Measurements from ENCODE around the gene MGAT5B. TPM values are rescaled to one million over a fixed set of nuclear protein-coding genes. Genes with fewer than 3 reads are reported as not detected.

The MGAT5B gene
- total RNA-seq, 1 donor from 2014 or later = 7.5 TPM

- H3K4me3 ChIP-seq (ENCODE audit: low read depth, low read length) = no peak overlapping the region
- DNase-seq (ENCODE audit: low read depth) = no peak
- TF ChIP-seq CTCF (conservative IDR thresholded peaks at IDR 0.05; ENCODE audit: low read depth, low read length) = no peak
Measured at GRCh38 chr17:76881408-76881807, 13.2 kb downstream of the MGAT5B start.

- TF ChIP-seq CTCF (conservative IDR thresholded peaks at IDR 0.05; ENCODE audit: low read depth, low read length) = no peak
- no peak for DNase-seq (ENCODE audit: low read depth)
- no peak overlapping the region for H3K4me3 ChIP-seq (ENCODE audit: low read depth, low read length)
Measured at GRCh38 chr17:76881966-76882365, 13.8 kb downstream of the MGAT5B start.

GRCh38 chr17:76883744-76884525 lies 15.7 kb downstream of the MGAT5B start:
- no peak for DNase-seq (ENCODE audit: low read depth)
- no peak overlapping the region for H3K4me3 ChIP-seq (ENCODE audit: low read depth, low read length)
- TF ChIP-seq CTCF (conservative IDR thresholded peaks at IDR 0.05; ENCODE audit: low read depth, low read length) = no peak

GRCh38 chr17:76884995-76885893 lies 17.0 kb downstream of the MGAT5B start:
- DNase-seq (ENCODE audit: low read depth) = no peak
- no peak overlapping the region for H3K4me3 ChIP-seq (ENCODE audit: low read depth, low read length)
- no peak for TF ChIP-seq CTCF (conservative IDR thresholded peaks at IDR 0.05; ENCODE audit: low read depth, low read length)

GRCh38 chr17:76885894-76886290 lies 17.7 kb downstream of the MGAT5B start:
- no peak for TF ChIP-seq CTCF (conservative IDR thresholded peaks at IDR 0.05; ENCODE audit: low read depth, low read length)
- DNase-seq (ENCODE audit: low read depth) = no peak
- no peak overlapping the region for H3K4me3 ChIP-seq (ENCODE audit: low read depth, low read length)

GRCh38 chr17:76886395-76886794 lies 18.2 kb downstream of the MGAT5B start:
- no peak for TF ChIP-seq CTCF (conservative IDR thresholded peaks at IDR 0.05; ENCODE audit: low read depth, low read length)
- no peak overlapping the region for H3K4me3 ChIP-seq (ENCODE audit: low read depth, low read length)
- DNase-seq (ENCODE audit: low read depth) = no peak
